GM18526 (cell line): ENCODE measurements around the gene IFT80.

ENCODE experiments used
- POLR2A ChIP-seq: IDR thresholded peaks from 3 replicates; pipeline ENCODE4 v1.6.1; 2011; ENCODE audit not compliant: insufficient read length; ENCODE audit errors: extremely low read depth

The IFT80 gene

GRCh38 chr3:160257606-160258005, 141.4 kb downstream of the IFT80 start:
- no peak for TF ChIP-seq POLR2A

DNA sequence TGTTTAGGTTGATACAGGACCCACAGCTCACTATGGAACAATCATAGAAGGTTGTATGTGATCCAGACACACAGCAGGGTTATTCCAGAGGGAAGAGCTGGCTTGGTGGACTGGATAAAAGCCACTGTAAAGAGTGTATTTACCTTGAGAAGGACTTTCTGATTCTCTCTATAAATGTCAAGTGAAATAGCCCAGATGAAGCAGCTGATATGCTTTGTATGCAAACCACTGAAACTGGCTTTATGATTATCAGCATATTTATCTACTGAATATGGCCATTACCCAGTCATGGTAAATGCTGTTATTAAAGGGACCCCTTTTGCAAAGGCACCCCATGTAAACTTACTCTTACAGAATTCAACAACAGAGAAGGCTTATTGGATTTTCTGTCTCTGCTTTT, 145.7 kb downstream of the IFT80 start:
- TF ChIP-seq POLR2A: no peak

DNA sequence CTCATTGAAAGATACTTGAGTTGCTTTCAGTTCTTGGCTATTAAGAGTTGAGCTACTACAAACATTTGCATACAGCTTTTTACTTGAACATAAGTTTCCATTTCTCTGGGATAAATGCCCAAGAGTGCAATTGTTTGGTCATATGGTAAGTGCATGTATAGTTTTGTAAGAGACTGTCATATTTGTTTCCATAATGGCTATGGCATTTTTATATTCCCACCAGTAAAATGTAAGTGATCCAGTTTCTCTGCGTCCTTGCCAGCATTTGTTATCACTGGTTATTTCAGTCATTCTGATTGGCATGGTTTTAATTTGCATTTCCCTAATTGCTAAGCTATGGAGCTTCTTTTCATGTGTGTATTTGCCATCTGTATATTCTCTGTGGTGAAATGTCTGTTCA, 151.3 kb downstream of the IFT80 start:
- no peak for TF ChIP-seq POLR2A

DNA sequence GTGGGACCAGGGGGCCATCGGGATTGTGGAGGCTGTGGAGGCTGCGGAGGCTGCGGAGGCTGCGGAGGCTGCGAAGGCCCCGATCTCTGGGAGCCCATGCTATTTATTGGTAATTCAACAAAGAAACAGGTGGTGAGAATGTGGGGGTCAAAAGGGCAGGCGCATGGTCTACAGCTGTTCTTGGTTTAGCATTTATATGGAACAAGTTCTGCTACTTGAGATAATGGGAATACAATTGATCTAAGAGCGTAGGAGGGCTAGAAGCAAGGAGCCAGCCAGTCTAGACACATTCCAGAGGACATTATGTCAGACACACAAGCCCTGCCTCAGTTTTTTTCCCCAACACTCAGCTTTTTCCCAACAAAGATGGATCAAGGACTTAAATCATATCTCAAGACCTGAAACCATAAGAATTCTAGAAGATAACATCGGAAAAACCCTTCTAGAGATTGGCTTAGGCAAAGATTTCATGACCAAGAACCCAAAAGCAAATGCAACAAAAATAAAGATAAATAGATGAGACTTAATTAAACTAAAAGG, 153.7 kb downstream of the IFT80 start:
- TF ChIP-seq POLR2A: no peak

DNA sequence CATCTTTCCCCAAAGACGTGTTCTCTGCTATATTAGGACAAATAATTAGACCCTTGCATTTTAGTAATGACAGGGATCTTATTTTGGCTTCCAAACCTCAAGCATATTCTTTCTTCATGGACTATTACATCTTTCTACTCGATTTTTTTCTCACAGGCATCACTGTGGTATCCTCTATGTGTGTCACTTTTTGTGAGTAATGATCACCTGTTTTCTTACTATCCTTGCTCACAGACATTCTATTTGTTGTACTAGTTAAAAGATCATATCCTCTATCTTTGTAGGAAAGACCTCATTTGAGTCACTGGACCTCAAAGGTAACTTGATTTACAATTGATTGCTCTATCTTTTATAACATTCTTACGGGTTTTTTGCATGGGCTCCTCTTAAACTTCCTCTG, 167.0 kb downstream of the IFT80 start:
- TF ChIP-seq POLR2A: no peak

GRCh38 chr3:160227419-160227818, 171.6 kb downstream of the IFT80 start:
- no peak for TF ChIP-seq POLR2A

- TF ChIP-seq POLR2A: no peak
Observed at GRCh38 chr3:160226026-160226907, 172.8 kb downstream of the IFT80 start.

GRCh38 chr3:160225176-160226025, 173.6 kb downstream of the IFT80 start, which contains the start of gene C3orf80:
Gene C3orf80 (plus strand): TSS chr3:160225422. CDS start chr3:160225636, 214 bp downstream.
- no peak for TF ChIP-seq POLR2A

- no peak for TF ChIP-seq POLR2A
Observed at GRCh38 chr3:160224811-160225175, 174.2 kb downstream of the IFT80 start.

- no peak for TF ChIP-seq POLR2A
Observed at GRCh38 chr3:160224256-160224655, 174.8 kb downstream of the IFT80 start.

DNA sequence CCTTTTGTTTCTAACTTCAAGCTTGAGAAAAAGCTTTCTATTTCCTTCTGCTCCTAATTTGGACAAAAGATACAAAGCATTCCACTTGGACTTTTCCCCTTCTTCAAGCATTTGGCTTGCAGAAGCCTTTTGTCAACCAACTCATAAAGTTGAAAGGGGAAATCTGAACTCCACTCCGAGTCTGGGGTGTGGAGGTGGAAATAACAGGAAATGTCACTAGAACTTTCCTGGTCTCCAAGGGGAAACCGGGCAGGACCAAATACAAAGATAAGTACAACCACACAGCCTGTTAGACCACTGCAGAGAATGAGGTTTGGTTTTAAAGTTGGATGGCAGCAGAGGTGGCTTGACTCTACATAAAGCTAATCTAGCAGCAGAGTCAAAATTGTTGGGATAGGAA, 178.0 kb downstream of the IFT80 start:
- TF ChIP-seq POLR2A: no peak

- TF ChIP-seq POLR2A: no peak
Observed at GRCh38 chr3:160220038-160220437, 179.0 kb downstream of the IFT80 start.

GRCh38 chr3:160218136-160218535, 180.9 kb downstream of the IFT80 start:
- no peak for TF ChIP-seq POLR2A

DNA sequence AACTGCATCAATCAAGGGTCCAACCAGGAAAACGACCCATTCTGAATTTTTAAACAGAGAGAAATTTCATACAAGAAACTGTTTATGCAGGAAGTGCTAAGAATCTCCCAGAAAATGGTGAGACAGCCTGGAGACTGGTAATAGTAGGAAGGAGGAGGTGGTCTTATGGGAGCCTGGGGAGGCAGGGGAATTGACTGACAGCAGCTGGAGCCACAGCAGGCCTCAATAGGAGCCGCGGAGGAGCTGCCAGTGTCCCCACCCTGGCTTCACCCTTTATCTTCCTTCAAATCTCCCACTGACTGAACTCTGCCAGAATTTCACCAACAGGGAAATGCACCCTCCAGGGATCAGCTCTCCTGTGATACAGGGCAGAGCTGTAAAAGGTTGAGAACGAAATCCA, 181.3 kb downstream of the IFT80 start:
- no peak for TF ChIP-seq POLR2A

DNA sequence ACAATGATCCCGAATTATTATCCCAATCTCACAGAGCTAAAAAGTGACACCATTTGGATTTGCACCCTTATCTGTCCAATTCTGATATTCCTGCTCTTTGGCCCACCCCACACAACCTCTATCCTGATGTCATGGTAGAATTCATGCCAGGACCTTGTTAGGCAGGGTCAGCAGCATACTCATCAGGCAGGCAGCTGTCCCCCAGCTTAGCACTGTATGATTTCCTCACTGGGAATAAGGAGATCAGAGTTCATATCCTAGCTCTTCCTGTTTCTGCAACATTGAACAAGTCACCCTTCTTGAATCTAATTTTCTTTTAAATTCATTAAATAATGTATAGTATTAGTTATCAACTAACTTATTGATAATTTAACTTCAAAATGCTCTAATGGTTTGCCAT, 185.8 kb downstream of the IFT80 start:
- no peak for TF ChIP-seq POLR2A

DNA sequence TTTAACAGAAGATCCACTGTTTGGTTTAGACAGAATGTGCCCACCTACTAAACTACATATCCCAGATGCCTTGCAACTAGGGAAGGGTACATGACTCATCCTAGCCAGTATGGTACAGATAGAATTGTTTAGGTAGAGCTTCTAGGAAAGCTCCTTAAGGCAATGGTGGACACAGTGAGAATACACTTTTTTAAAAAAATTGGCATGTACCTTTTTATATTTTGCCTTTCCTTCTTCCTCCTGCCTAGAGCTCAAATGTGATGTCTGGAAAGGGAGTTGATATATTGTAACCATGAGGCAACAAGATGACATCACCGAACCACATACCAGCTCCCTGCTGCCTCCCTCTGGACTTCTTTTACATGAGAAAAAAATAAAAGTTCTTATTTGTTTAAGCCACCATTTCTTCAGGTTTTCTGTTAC, 188.2 kb downstream of the IFT80 start:
- no peak for TF ChIP-seq POLR2A
